GM23248 (cell line): ENCODE results near the gene LSAMP.

Experiments
- EZH2 ChIP-seq: fragments of 200-600 bp; sonication (generic); IDR thresholded peaks from 2 replicates; pipeline ENCODE4 v1.6.1; 2018; ENCODE audit warnings: antibody characterized with exemption, mild to moderate bottlenecking; ENCODE audit not compliant: insufficient read depth, poor library complexity, severe bottlenecking
- EZH2phosphoT487 ChIP-seq: fragments of 200-600 bp; sonication (generic); IDR thresholded peaks from 2 replicates; pipeline ENCODE4 v1.6.1; 2018; ENCODE audit warnings: antibody characterized with exemption, moderate library complexity, mild to moderate bottlenecking, low read depth; ENCODE audit not compliant: insufficient read depth

- TF ChIP-seq EZH2 (no peak), EZH2phosphoT487 (no peak)
These were observed 40.1 kb downstream of the LSAMP start for GRCh38 chr3:116405231-116405630.
